NT2/D1 (cell line): ENCODE measurements around the gene DCUN1D5.

Experiments used
- SUZ12 ChIP-seq: IDR thresholded peaks from 2 replicates; pipeline ENCODE4 v1.6.1; 2011; ENCODE audit not compliant: insufficient read length, insufficient read depth; ENCODE audit errors: extremely low read depth
- ZNF274 ChIP-seq: IDR thresholded peaks from 2 replicates; pipeline ENCODE4 v1.6.1; 2011; ENCODE audit warnings: mild to moderate bottlenecking, low read depth, low read length

- no peak for TF ChIP-seq ZNF274
- no peak for TF ChIP-seq SUZ12
These were observed 56.0 kb downstream of the DCUN1D5 start for GRCh38 chr11:103035791-103036434.
